H1 (cell line): ENCODE measurements around the gene GSG1L. TPM values are rescaled to one million over a fixed set of nuclear protein-coding genes. Genes with fewer than 3 reads are reported as not detected.

Experiments
- CTCF ChIA-PET: fragments of 300-600 bp; sonication (Branson Sonifier 250); formaldehyde crosslinking; loops from one replicate; lab custom pipeline; 2021; ENCODE audit not compliant: partially characterized antibody; lab: Charles Lee
- POLR2A ChIA-PET: fragments of 300-600 bp; sonication (Branson Sonifier 250); formaldehyde crosslinking; loops from one replicate; lab custom pipeline; 2021; ENCODE audit warnings: inconsistent platforms; ENCODE audit not compliant: partially characterized antibody; lab: Charles Lee
- DNase-seq, 2 experiments: peaks; one replicate each; pipeline versions ENCODE4 v3.0.0 to v3.0.0-alpha.2; 2010 to 2022; ENCODE audit warnings: low spot score in 2 of 2, low read depth in 1 of 2, mixed read lengths in 1 of 2
- FAIRE-seq: peaks from 2 replicates; lab custom pipeline; 2011; peaks lifted over from hg19 to GRCh38; lab: Jason Lieb, UNC
- H2AFZ ChIP-seq: 2 replicates; pipeline ENCODE4 v1.8.1; 2012; ENCODE audit warnings: low read length, inconsistent platforms
- H2AK5ac ChIP-seq: 2 replicates; pipeline ENCODE4 v1.6.1; 2013; ENCODE audit warnings: low read depth, low read length
- H2BK120ac ChIP-seq: replicated peaks from 2 replicates; pipeline ENCODE3; 2013; ENCODE audit warnings: low read depth, low read length, inconsistent platforms
- H2BK12ac ChIP-seq: 2 replicates; pipeline ENCODE4 v1.6.1; 2013; ENCODE audit warnings: low read depth, low read length
- H2BK15ac ChIP-seq: 2 replicates; pipeline ENCODE4 v1.6.1; 2013; ENCODE audit warnings: low read length
- H2BK20ac ChIP-seq: 2 replicates; pipeline ENCODE4 v1.6.1; 2013; ENCODE audit warnings: low read length
- H2BK5ac ChIP-seq: 2 replicates; pipeline ENCODE4 v1.6.1; 2013; ENCODE audit warnings: low read depth, low read length
- H3K14ac ChIP-seq: 2 replicates; pipeline ENCODE4 v1.6.1; 2013; ENCODE audit warnings: inconsistent platforms; ENCODE audit not compliant: insufficient read length
- H3K18ac ChIP-seq: 2 replicates; pipeline ENCODE4 v1.6.1; 2013; ENCODE audit warnings: low read length; ENCODE audit errors: extremely low read depth
- H3K23ac ChIP-seq: 2 replicates; pipeline ENCODE4 v1.6.1; 2013; ENCODE audit warnings: inconsistent platforms; ENCODE audit not compliant: insufficient read length
- H3K23me2 ChIP-seq: 2 replicates; pipeline ENCODE4 v1.6.1; 2013; ENCODE audit warnings: low read depth, low read length
- H3K27ac ChIP-seq: 2 replicates; pipeline ENCODE4 v1.6.1; 2011; ENCODE audit warnings: low read depth, low read length, inconsistent platforms
- H3K27me3 ChIP-seq, 4 experiments: replicated peaks in 1 of 4; 1 replicate in 1 of 4; 2 replicates in 3 of 4; pipeline versions ENCODE4 v1.6.1 to v1.8.1; 2011 to 2013; ENCODE audit warnings: low read length in 3 of 4, mild to moderate bottlenecking in 3 of 4, inconsistent platforms in 2 of 4, mixed read lengths in 2 of 4, moderate library complexity in 1 of 4; ENCODE audit not compliant: control insufficient read depth in 3 of 4, insufficient read depth in 3 of 4; ENCODE audit errors: extremely low read depth in 1 of 4
- H3K36me3 ChIP-seq, 4 experiments: 2 replicates each; pipeline versions ENCODE4 v1.6.1 to v1.8.1; 2011 to 2013; ENCODE audit warnings: mild to moderate bottlenecking in 4 of 4, low read length in 3 of 4, moderate library complexity in 2 of 4, control low read depth in 1 of 4, inconsistent platforms in 1 of 4; ENCODE audit not compliant: insufficient read depth in 4 of 4, control insufficient read depth in 2 of 4
- H3K4ac ChIP-seq: replicated peaks from 2 replicates; pipeline ENCODE3; 2013; ENCODE audit warnings: low read length, low read depth, mixed read lengths, inconsistent platforms; ENCODE audit not compliant: insufficient read length
- H3K4me1 ChIP-seq, 4 experiments: replicated peaks in 1 of 4; 1 replicate in 1 of 4; 2 replicates in 3 of 4; pipeline versions ENCODE4 v1.6.1 to v1.8.1; 2011 to 2013; ENCODE audit warnings: low read length in 3 of 4, inconsistent platforms in 2 of 4, mixed read lengths in 1 of 4; ENCODE audit not compliant: insufficient read depth in 4 of 4, control insufficient read depth in 3 of 4
- H3K4me2 ChIP-seq, 2 experiments: 2 replicates each; pipeline versions ENCODE4 v1.6.1 to v1.8.1; 2011 to 2013; ENCODE audit warnings: low read depth in 2 of 2, low read length in 2 of 2, control low read depth in 1 of 2, inconsistent platforms in 1 of 2, mild to moderate bottlenecking in 1 of 2; ENCODE audit not compliant: insufficient read depth in 1 of 2
- H3K4me3 ChIP-seq, 4 experiments: fragments of 200-600, 300-600 bp in 1 of 4; sonication (generic), shearing (Covaris generic), sonication (Bioruptor Twin) in 1 of 4; 2 replicates each; pipeline versions ENCODE4 v1.5.1 to v1.8.1; 2011 to 2016; ENCODE audit warnings: low read length in 4 of 4, low read depth in 3 of 4, control low read depth in 2 of 4, inconsistent platforms in 2 of 4, mild to moderate bottlenecking in 2 of 4, mixed read lengths in 1 of 4, moderate library complexity in 1 of 4; ENCODE audit not compliant: insufficient read depth in 2 of 4; ENCODE audit errors: extremely low read depth in 1 of 4
- H3K56ac ChIP-seq: replicated peaks from 2 replicates; pipeline ENCODE3; 2013; ENCODE audit warnings: low read depth, mild to moderate bottlenecking, mixed read lengths, low read length, inconsistent platforms; ENCODE audit not compliant: insufficient read length
- H3K79me1 ChIP-seq: 2 replicates; pipeline ENCODE4 v1.6.1; 2013; ENCODE audit warnings: low read depth, low read length, control low read depth
- H3K79me2 ChIP-seq, 2 experiments: 2 replicates each; pipeline versions ENCODE4 v1.6.1 to v1.8.1; 2012 to 2013; ENCODE audit warnings: low read length in 2 of 2, mild to moderate bottlenecking in 2 of 2, inconsistent platforms in 1 of 2; ENCODE audit not compliant: insufficient read depth in 2 of 2, control insufficient read depth in 1 of 2
- H3K9ac ChIP-seq, 4 experiments: replicated peaks in 1 of 4; 1 replicate in 1 of 4; 2 replicates in 3 of 4; pipeline versions ENCODE4 v1.6.1 to v1.8.1; 2011 to 2013; ENCODE audit warnings: low read depth in 3 of 4, low read length in 3 of 4, control low read depth in 2 of 4, mild to moderate bottlenecking in 2 of 4, moderate library complexity in 2 of 4, inconsistent platforms in 1 of 4; ENCODE audit errors: extremely low read depth in 1 of 4
- H3K9me3 ChIP-seq, 2 experiments: 2 replicates each; pipeline versions ENCODE4 v1.6.1 to v1.8.1; 2012 to 2013; ENCODE audit warnings: mild to moderate bottlenecking in 2 of 2, moderate library complexity in 2 of 2, control low read depth in 1 of 2, inconsistent platforms in 1 of 2, low read depth in 1 of 2, low read length in 1 of 2, mixed read lengths in 1 of 2; ENCODE audit not compliant: insufficient read depth in 2 of 2
- H4K20me1 ChIP-seq, 2 experiments: replicated peaks in 1 of 2; 2 replicates each; pipeline versions ENCODE3 to v1.8.1; 2011 to 2013; ENCODE audit warnings: inconsistent platforms in 2 of 2, low read length in 2 of 2, mild to moderate bottlenecking in 1 of 2; ENCODE audit not compliant: insufficient read depth in 2 of 2, control insufficient read depth in 1 of 2
- H4K5ac ChIP-seq: 2 replicates; pipeline ENCODE4 v1.6.1; 2013; ENCODE audit warnings: low read length, low read depth, mixed read lengths, inconsistent platforms; ENCODE audit not compliant: insufficient read length
- H4K8ac ChIP-seq: 2 replicates; pipeline ENCODE4 v1.8.0; 2013; ENCODE audit warnings: mild to moderate bottlenecking, moderate library complexity, low read length, inconsistent platforms; ENCODE audit not compliant: insufficient read depth; ENCODE audit errors: extremely low read depth
- H4K91ac ChIP-seq: replicated peaks from 2 replicates; pipeline ENCODE3; 2013; ENCODE audit warnings: low read length, mixed read lengths, inconsistent platforms; ENCODE audit not compliant: insufficient read length
- CBX8 ChIP-seq: fragments of 300-800, 300-1000 bp; sonication (generic); IDR thresholded peaks from 2 replicates; pipeline ENCODE4 v1.7.1; 2016; ENCODE audit warnings: low read depth, low read length, borderline replicate concordance
- EP300 ChIP-seq, 2 experiments: IDR thresholded peaks; 1 replicate in 1 of 2; 2 replicates in 1 of 2; pipeline ENCODE4 v1.6.1; 2011 to 2012; ENCODE audit warnings: low read depth in 2 of 2, low read length in 2 of 2, mild to moderate bottlenecking in 2 of 2, borderline replicate concordance in 1 of 2, inconsistent platforms in 1 of 2, moderate library complexity in 1 of 2
- HDAC6 ChIP-seq: IDR thresholded peaks from one replicate; pipeline ENCODE4 v1.7.1; 2012; ENCODE audit warnings: low read depth, mild to moderate bottlenecking, inconsistent platforms, low read length, moderate library complexity
- KDM4A ChIP-seq: IDR thresholded peaks from one replicate; pipeline ENCODE4 v1.7.1; 2012; ENCODE audit warnings: low read depth, mild to moderate bottlenecking, moderate library complexity, low read length, inconsistent platforms; ENCODE audit not compliant: severe bottlenecking
- NRF1 ChIP-seq: IDR thresholded peaks from 2 replicates; pipeline ENCODE4 v1.6.1; 2011; ENCODE audit warnings: mild to moderate bottlenecking, low read depth, low read length, improper control_type of control experiment
- POLR2AphosphoS5 ChIP-seq: IDR thresholded peaks from 2 replicates; pipeline ENCODE4 v1.6.1; 2011; ENCODE audit warnings: low read depth, low read length
- POU5F1 ChIP-seq: IDR thresholded peaks from 2 replicates; pipeline ENCODE4 v1.6.1; 2011; ENCODE audit warnings: low read depth, mild to moderate bottlenecking, low read length, moderate library complexity
- RNF2 ChIP-seq: fragments of 200-900, 300-1000 bp; sonication (generic); IDR thresholded peaks from 2 replicates; pipeline ENCODE4 v1.7.1; 2016; ENCODE audit warnings: borderline replicate concordance, low read depth, mild to moderate bottlenecking, antibody characterized with exemption, low read length; ENCODE audit not compliant: poor library complexity, severe bottlenecking; ENCODE audit errors: missing control alignments
- TBP ChIP-seq: IDR thresholded peaks from 2 replicates; pipeline ENCODE4 v1.6.1; 2011; ENCODE audit warnings: low read depth, low read length, improper control_type of control experiment
- WGBS, 2 experiments: shearing (Covaris generic) in 1 of 2; methylation state at CpG; one replicate each; pipeline versions ENCODE4 v1.1.6 to v1.1.7; 2013 to 2015; ENCODE audit warnings: low lambda C conversion rate in 2 of 2, mixed read lengths in 2 of 2, inconsistent platforms in 1 of 2, low coverage in 1 of 2, missing lambda C conversion rate in 1 of 2; ENCODE audit not compliant: insufficient replicate concordance in 2 of 2, insufficient coverage in 1 of 2, insufficient read length in 1 of 2; ENCODE audit errors: extremely low coverage in 1 of 2, missing lambda C conversion rate in 1 of 2; 5-methylcytosine and 5-hydroxymethylcytosine counted together
- polyA plus RNA-seq, 7 experiments: library from polyadenylated mRNA; depleted of rRNA in 3 of 7; stranded (reverse) in 5 of 7; unstranded in 2 of 7; fragments of >200 nt in 5 of 7; fragments of 200-250 nt in 2 of 7; gene quantifications; 1 replicate in 5 of 7; 2 replicates in 1 of 7; 4 replicates in 1 of 7; pipeline versions ENCODE4 v1.2.1 to v1.2.3, GENCODE V29; 2011 to 2013; ENCODE audit warnings: missing spikeins in 2 of 7, mixed read lengths in 2 of 7
- total RNA-seq: library from RNA; stranded (reverse); fragmentation: NEBNext Ultra II Directional; extraction: Animal tissue kit (Norgen Biotek cat#: 25700); gene quantifications from 2 replicates; pipeline ENCODE4 v1.2.1, GENCODE V29; 2021
- TF ChIP-seq, protein P1 (sequence below): IDR thresholded peaks from 2 replicates; pipeline ENCODE4 v1.6.1; 2012; ENCODE audit warnings: inconsistent platforms
- TF ChIP-seq, protein P2 (sequence below): IDR thresholded peaks from 2 replicates; pipeline ENCODE4 v1.6.1; 2012; ENCODE audit warnings: low read length, inconsistent platforms

The GSG1L gene
- total and polyA plus RNA-seq, 2 of the 8 experiments (the other 6 are each of a cell fraction or from before 2014, with no cell fraction given) = 0.71 to 1.1 TPM

- POLR2A ChIA-PET = no interaction called here
- Histone ChIP-seq H3K9me3 (no peaks in the 10 kb centered on the region), H2BK5ac (no peak overlapping the region), H3K27me3 (no peaks in the 10 kb centered on the region), H3K4me3 (no peak overlapping the region), H3K18ac (no peak overlapping the region), H4K91ac (no peak overlapping the region), H3K79me1 (no peaks in the 10 kb centered on the region; the same call in 1 of the 2 replicates), H3K4me2 (no peak overlapping the region), H2BK120ac (no peak overlapping the region), H3K27ac (no peak overlapping the region), H4K8ac (no peak overlapping the region), H3K23me2 (no peaks in the 10 kb centered on the region), H2BK15ac (no peak overlapping the region), H3K14ac (no peak overlapping the region), H3K56ac (no peak overlapping the region), H3K36me3 (no peaks in the 10 kb centered on the region), H2AK5ac (no peak overlapping the region), H4K5ac (no peak overlapping the region), H2BK12ac (no peak overlapping the region), H3K4me1 (no peaks in the 10 kb centered on the region), H3K79me2 (no peaks in the 10 kb centered on the region), H3K23ac (no peak overlapping the region), H3K4ac (no peak overlapping the region), H2AFZ (no peak overlapping the region), H4K20me1 (peaks cover 0 to 2% of the 10 kb centered on the region in 2 experiments), H2BK20ac (no peak overlapping the region), H3K9ac (no peak overlapping the region)
- DNase-seq = no peak
- CTCF ChIA-PET = interaction anchor here (0.7 to 1.3 kb wide), 3 partner anchors 9 to 43 kb away, joined by 3 to 5 read pairs (median 3); no protein-coding TSS in a partner anchor
- FAIRE-seq = no peak
- WGBS, 2 experiments = 90% methylated on average over 7 of the region's 7 CpGs; no CpG with 5 or more reads in 1 of the 2 experiments
- TF ChIP-seq TBP (no peak), CBX8 (no peak), KDM4A (no peak), RNF2 (no peak), NRF1 (no peak), POLR2AphosphoS5 (no peak), POU5F1 (no peak), EP300 (IDR thresholded peaks at IDR 0.05; ENCODE audit: borderline replicate concordance in 1 of 2, low read depth in 2 of 2, low read length in 2 of 2) (no peak), HDAC6 (no peak)
- TF ChIP-seq, protein P1, sequence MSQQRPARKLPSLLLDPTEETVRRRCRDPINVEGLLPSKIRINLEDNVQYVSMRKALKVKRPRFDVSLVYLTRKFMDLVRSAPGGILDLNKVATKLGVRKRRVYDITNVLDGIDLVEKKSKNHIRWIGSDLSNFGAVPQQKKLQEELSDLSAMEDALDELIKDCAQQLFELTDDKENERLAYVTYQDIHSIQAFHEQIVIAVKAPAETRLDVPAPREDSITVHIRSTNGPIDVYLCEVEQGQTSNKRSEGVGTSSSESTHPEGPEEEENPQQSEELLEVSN = no peak
- TF ChIP-seq, protein P2, sequence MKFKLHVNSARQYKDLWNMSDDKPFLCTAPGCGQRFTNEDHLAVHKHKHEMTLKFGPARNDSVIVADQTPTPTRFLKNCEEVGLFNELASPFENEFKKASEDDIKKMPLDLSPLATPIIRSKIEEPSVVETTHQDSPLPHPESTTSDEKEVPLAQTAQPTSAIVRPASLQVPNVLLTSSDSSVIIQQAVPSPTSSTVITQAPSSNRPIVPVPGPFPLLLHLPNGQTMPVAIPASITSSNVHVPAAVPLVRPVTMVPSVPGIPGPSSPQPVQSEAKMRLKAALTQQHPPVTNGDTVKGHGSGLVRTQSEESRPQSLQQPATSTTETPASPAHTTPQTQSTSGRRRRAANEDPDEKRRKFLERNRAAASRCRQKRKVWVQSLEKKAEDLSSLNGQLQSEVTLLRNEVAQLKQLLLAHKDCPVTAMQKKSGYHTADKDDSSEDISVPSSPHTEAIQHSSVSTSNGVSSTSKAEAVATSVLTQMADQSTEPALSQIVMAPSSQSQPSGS = no peak
These were observed 100.0 kb downstream of the GSG1L start for GRCh38 chr16:27963471-27963965.
